Thyroid gland (tissue), 4 donors: Measurements from ENCODE around the gene GARNL3.
A peak's percentile ranks its signal among the peaks of the same experiment; 100 is the strongest.

ENCODE experiments used
- POLR2A ChIP-seq, 2 donors: fragments of 450-650 bp; IDR thresholded peaks; one replicate each; pipeline ENCODE4 v1.6.1; 2017; ENCODE audit warnings: antibody characterized with exemption in 2 of 2, mild to moderate bottlenecking in 2 of 2, moderate library complexity in 1 of 2
- TF ChIP-seq, protein P1 (sequence below), 6 experiments: fragments of 200-600 bp in 3 of 6; fragments of 450-650 bp in 3 of 6; sonication (generic) in 3 of 6; IDR thresholded peaks; one replicate each; pipeline ENCODE4 v1.5.1; 2016 to 2019; ENCODE audit warnings: antibody characterized with exemption in 6 of 6, mild to moderate bottlenecking in 2 of 6, inconsistent platforms in 1 of 6, moderate library complexity in 1 of 6

DNA sequence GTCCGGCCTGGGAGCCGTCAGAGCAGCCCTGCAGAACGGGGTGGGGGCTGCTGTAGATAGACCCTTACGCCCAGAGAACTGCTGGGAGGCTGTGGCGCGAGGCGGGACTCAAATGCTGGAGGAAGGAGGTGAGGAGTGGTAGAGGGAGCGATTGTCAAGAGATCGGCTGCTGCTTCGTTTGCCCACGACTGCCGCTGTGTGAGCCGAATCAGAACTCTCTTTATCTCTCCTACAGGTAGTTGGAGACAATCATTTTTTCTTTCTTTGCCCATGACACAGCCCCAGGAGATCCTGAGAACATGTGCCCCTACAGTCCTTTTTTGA, 160.1 kb downstream of the GARNL3 start:
- TF ChIP-seq, protein P1, sequence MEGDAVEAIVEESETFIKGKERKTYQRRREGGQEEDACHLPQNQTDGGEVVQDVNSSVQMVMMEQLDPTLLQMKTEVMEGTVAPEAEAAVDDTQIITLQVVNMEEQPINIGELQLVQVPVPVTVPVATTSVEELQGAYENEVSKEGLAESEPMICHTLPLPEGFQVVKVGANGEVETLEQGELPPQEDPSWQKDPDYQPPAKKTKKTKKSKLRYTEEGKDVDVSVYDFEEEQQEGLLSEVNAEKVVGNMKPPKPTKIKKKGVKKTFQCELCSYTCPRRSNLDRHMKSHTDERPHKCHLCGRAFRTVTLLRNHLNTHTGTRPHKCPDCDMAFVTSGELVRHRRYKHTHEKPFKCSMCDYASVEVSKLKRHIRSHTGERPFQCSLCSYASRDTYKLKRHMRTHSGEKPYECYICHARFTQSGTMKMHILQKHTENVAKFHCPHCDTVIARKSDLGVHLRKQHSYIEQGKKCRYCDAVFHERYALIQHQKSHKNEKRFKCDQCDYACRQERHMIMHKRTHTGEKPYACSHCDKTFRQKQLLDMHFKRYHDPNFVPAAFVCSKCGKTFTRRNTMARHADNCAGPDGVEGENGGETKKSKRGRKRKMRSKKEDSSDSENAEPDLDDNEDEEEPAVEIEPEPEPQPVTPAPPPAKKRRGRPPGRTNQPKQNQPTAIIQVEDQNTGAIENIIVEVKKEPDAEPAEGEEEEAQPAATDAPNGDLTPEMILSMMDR (IDR thresholded peaks at IDR 0.05), result peak in 2 of 6 experiments; percentile 8 to 21
- no peak for TF ChIP-seq POLR2A (IDR thresholded peaks at IDR 0.05)
